ENCODE data around the gene OR4D5. TPM values are rescaled to one million over a fixed set of nuclear protein-coding genes. Genes with fewer than 3 reads are reported as not detected.

OR4D5 gene
- not detected in 2 replicates for total RNA-seq

DNA sequence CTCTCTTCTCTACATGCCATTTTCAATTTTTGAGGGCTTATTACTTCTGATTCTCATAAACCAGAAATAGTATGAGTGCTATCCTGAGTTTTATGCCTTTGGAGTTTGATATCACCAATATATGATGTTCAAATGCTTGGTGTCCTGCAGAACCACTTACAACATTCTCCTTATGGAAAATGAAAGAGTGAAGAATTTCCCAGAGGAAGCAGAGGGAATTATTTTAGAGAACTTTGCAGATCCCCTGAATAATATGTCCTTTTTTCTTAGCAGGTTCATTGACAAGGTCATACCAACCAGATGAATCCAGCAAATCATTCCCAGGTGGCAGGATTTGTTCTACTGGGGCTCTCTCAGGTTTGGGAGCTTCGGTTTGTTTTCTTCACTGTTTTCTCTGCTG, at the start of gene OR4D5:
Gene OR4D5, plus strand, starts transcription at position 301 of the 400 bp plus-strand sequence. Its CDS starts 0 bp downstream, at position 301.
- ATAC-seq (ENCODE audit: low read depth) = no peak
- TF ChIP-seq, protein P1, sequence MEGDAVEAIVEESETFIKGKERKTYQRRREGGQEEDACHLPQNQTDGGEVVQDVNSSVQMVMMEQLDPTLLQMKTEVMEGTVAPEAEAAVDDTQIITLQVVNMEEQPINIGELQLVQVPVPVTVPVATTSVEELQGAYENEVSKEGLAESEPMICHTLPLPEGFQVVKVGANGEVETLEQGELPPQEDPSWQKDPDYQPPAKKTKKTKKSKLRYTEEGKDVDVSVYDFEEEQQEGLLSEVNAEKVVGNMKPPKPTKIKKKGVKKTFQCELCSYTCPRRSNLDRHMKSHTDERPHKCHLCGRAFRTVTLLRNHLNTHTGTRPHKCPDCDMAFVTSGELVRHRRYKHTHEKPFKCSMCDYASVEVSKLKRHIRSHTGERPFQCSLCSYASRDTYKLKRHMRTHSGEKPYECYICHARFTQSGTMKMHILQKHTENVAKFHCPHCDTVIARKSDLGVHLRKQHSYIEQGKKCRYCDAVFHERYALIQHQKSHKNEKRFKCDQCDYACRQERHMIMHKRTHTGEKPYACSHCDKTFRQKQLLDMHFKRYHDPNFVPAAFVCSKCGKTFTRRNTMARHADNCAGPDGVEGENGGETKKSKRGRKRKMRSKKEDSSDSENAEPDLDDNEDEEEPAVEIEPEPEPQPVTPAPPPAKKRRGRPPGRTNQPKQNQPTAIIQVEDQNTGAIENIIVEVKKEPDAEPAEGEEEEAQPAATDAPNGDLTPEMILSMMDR (IDR thresholded peaks at IDR 0.05) = no peak
- no peak for DNase-seq
- ChIA-PET POLR2A (no interaction called here), CTCF (no interaction called here)
- no peak within 1 kb of the TSS for H3K4me3 Mint-ChIP-seq
- no peaks in the 10 kb centered on the region for H3K27me3 Mint-ChIP-seq
- H3K36me3 Mint-ChIP-seq (ENCODE audit: low read depth) = no peaks in the 10 kb centered on the region
- intact Hi-C loops (cut with micrococcal nuclease) = no loop called here
- H3K9me3 Mint-ChIP-seq = peaks cover 4% of the 10 kb centered on the region
- no peak within 1 kb of the TSS for H3K27ac Mint-ChIP-seq
- no peaks in the 10 kb centered on the region for H3K4me1 Mint-ChIP-seq

GRCh38 chr11:123892031-123892430, 47.4 kb upstream of the OR4D5 start:
- Mint-ChIP-seq H3K9me3 (no peaks in the 10 kb centered on the region), H3K4me3 (no peak overlapping the region), H3K27ac (no peak overlapping the region), H3K4me1 (no peaks in the 10 kb centered on the region), H3K36me3 (ENCODE audit: low read depth) (no peaks in the 10 kb centered on the region), H3K27me3 (peaks cover 2% of the 10 kb centered on the region)
- ATAC-seq (ENCODE audit: low read depth) (no peak), DNase-seq (no peak)
- POLR2A ChIA-PET = no interaction called here
- intact Hi-C loops (cut with micrococcal nuclease) = no loop called here
- CTCF ChIA-PET = no interaction called here
- TF ChIP-seq, protein P1 (IDR thresholded peaks at IDR 0.05) = no peak

DNA sequence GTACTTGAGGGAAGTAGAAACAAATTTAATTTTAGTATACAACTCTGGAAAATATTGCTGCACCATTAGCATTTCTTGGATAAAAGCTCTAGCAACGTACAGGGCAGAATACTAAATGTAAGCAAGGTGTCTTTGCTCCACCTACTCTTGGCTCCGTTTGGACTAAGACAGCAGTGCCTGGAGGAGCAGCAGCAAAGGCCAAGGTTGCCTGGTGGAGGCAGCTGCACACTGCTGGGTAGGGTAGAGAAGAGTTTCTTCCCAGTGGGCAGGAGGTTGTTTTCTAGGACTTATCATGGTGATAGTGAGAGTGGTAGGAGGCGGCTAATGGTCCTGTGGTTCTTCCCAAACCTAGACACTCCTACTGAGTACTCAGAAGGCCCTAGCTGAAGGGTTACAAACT, 39.6 kb upstream of the OR4D5 start:
- Mint-ChIP-seq H3K4me3 (no peak overlapping the region), H3K27me3 (peaks cover 5% of the 10 kb centered on the region), H3K4me1 (no peaks in the 10 kb centered on the region), H3K27ac (no peak overlapping the region), H3K36me3 (ENCODE audit: low read depth) (no peaks in the 10 kb centered on the region), H3K9me3 (no peaks in the 10 kb centered on the region)
- ATAC-seq (ENCODE audit: low read depth) (no peak), DNase-seq (no peak)
- ChIA-PET CTCF (no interaction called here), POLR2A (no interaction called here)
- intact Hi-C loops (cut with micrococcal nuclease) = no loop called here
- TF ChIP-seq, protein P1 (IDR thresholded peaks at IDR 0.05) = no peak

GRCh38 chr11:123901867-123902266, 37.5 kb upstream of the OR4D5 start, which contains the start of gene OR8D4:
Gene OR8D4 (plus strand): TSS chr11:123902167. CDS start chr11:123906432, 4,265 bp downstream.
- Mint-ChIP-seq H3K4me3 (no peak within 1 kb of the TSS), H3K4me1 (no peaks in the 10 kb centered on the region), H3K36me3 (ENCODE audit: low read depth) (no peaks in the 10 kb centered on the region), H3K9me3 (no peaks in the 10 kb centered on the region), H3K27me3 (peaks cover 2% of the 10 kb centered on the region), H3K27ac (no peak within 1 kb of the TSS)
- CTCF ChIA-PET = no interaction called here
- DNase-seq (no peak), ATAC-seq (ENCODE audit: low read depth) (no peak)
- intact Hi-C loops (cut with micrococcal nuclease) = no loop called here
- POLR2A ChIA-PET = no interaction called here
- TF ChIP-seq, protein P1 (IDR thresholded peaks at IDR 0.05) = no peak

DNA sequence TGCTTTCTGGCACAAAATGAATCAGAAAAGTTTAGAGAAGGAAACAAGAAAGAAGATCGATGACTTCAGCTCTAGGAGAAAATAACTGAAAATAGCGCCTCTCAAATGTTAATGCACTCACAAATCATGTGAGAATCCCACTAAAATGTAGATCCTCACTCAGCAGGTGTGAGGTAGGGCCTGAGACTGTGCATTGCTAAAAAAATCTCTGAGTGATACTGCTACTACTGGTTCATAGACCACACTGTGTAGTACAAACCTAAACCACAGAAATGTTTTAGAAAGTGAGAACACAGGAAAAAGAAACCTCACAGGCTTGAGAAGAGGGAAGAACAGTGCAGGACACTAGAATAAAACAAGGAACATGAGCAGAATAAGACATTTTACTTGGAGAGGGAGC, 35.5 kb upstream of the OR4D5 start:
- ATAC-seq (ENCODE audit: low read depth) (no peak), DNase-seq (no peak)
- H3K4me3 Mint-ChIP-seq = no peak overlapping the region
- no peaks in the 10 kb centered on the region for H3K4me1 Mint-ChIP-seq
- peaks cover 2% of the 10 kb centered on the region for H3K27me3 Mint-ChIP-seq
- TF ChIP-seq, protein P1 (IDR thresholded peaks at IDR 0.05) = no peak
- ChIA-PET CTCF (no interaction called here), POLR2A (no interaction called here)
- no peaks in the 10 kb centered on the region for H3K36me3 Mint-ChIP-seq (ENCODE audit: low read depth)
- no peak overlapping the region for H3K27ac Mint-ChIP-seq
- no peaks in the 10 kb centered on the region for H3K9me3 Mint-ChIP-seq
- intact Hi-C loops (cut with micrococcal nuclease) = no loop called here
